Astrocyte (in vitro differentiated cells and primary cell): ENCODE data around the gene STRAP. TPM values are rescaled to one million over a fixed set of nuclear protein-coding genes. Genes with fewer than 3 reads are reported as not detected.

ENCODE experiments used
- DNase-seq: peaks from one replicate; pipeline ENCODE4 v3.0.0-alpha.2; 2010; ENCODE audit warnings: low read depth
- FAIRE-seq: peaks from 2 replicates; lab custom pipeline; 2011; peaks lifted over from hg19 to GRCh38; lab: Jason Lieb, UNC
- H2AFZ ChIP-seq: 2 replicates; pipeline ENCODE4 v1.6.0; 2012; ENCODE audit warnings: low read depth, low read length, inconsistent platforms
- H3K27ac ChIP-seq: 2 replicates; pipeline ENCODE4 v1.5.1; 2011; ENCODE audit warnings: low read depth, low read length, inconsistent platforms
- H3K27me3 ChIP-seq: 2 replicates; pipeline ENCODE4 v1.6.0; 2011; ENCODE audit warnings: low read length, inconsistent platforms; ENCODE audit not compliant: insufficient read depth
- H3K36me3 ChIP-seq: 2 replicates; pipeline ENCODE4 v1.5.1; 2011; ENCODE audit warnings: low read length, inconsistent platforms; ENCODE audit not compliant: insufficient read depth
- H3K4me1 ChIP-seq: 2 replicates; pipeline ENCODE4 v1.5.1; 2011; ENCODE audit warnings: low read length, inconsistent platforms; ENCODE audit not compliant: insufficient read depth
- H3K4me2 ChIP-seq: 2 replicates; pipeline ENCODE4 v1.6.0; 2012; ENCODE audit warnings: low read length, inconsistent platforms
- H3K4me3 ChIP-seq: 2 replicates; pipeline ENCODE4 v1.5.1; 2011; ENCODE audit warnings: low read depth, mild to moderate bottlenecking, low read length, inconsistent platforms; ENCODE audit not compliant: insufficient read depth
- H3K79me2 ChIP-seq: 2 replicates; pipeline ENCODE4 v1.6.0; 2012; ENCODE audit warnings: mild to moderate bottlenecking, low read length, inconsistent platforms; ENCODE audit not compliant: insufficient read depth
- H3K9ac ChIP-seq: 2 replicates; pipeline ENCODE4 v1.6.0; 2012; ENCODE audit warnings: mild to moderate bottlenecking, low read length, inconsistent platforms
- H3K9me3 ChIP-seq: 2 replicates; pipeline ENCODE4 v1.5.1; 2012; ENCODE audit warnings: low read depth, mild to moderate bottlenecking, low read length, inconsistent platforms; ENCODE audit not compliant: insufficient read depth
- H4K20me1 ChIP-seq: 2 replicates; pipeline ENCODE4 v1.6.0; 2012; ENCODE audit warnings: low read length, inconsistent platforms; ENCODE audit not compliant: insufficient read depth
- H3K27ac Mint-ChIP-seq: one replicate; pipeline ENCODE4 v1.8.0; 2021; ENCODE audit warnings: mild to moderate bottlenecking, mixed read lengths; ENCODE audit not compliant: unreplicated experiment
- H3K27me3 Mint-ChIP-seq: one replicate; pipeline ENCODE4 v1.8.0; 2021; ENCODE audit warnings: low read depth, mixed read lengths; ENCODE audit not compliant: unreplicated experiment
- H3K36me3 Mint-ChIP-seq: one replicate; pipeline ENCODE4 v1.8.0; 2021; ENCODE audit warnings: low read depth, mixed read lengths; ENCODE audit not compliant: unreplicated experiment
- H3K4me1 Mint-ChIP-seq: one replicate; pipeline ENCODE4 v1.8.0; 2021; ENCODE audit warnings: low read depth, mixed read lengths; ENCODE audit not compliant: unreplicated experiment
- H3K4me3 Mint-ChIP-seq: one replicate; pipeline ENCODE4 v1.8.0; 2021; ENCODE audit warnings: mild to moderate bottlenecking, moderate library complexity, mixed read lengths; ENCODE audit not compliant: unreplicated experiment
- H3K9me3 Mint-ChIP-seq: one replicate; pipeline ENCODE4 v1.8.0; 2021; ENCODE audit warnings: mild to moderate bottlenecking, mixed read lengths; ENCODE audit not compliant: unreplicated experiment
- EZH2 ChIP-seq: IDR thresholded peaks from 2 replicates; pipeline ENCODE4 v1.6.1; 2012; ENCODE audit warnings: mild to moderate bottlenecking, low read length, inconsistent platforms; ENCODE audit not compliant: insufficient read depth
- total RNA-seq: library from RNA; stranded (reverse); gene quantifications from 2 replicates; pipeline ENCODE4 v1.2.1, GENCODE V29; 2021
- TF ChIP-seq, protein P1 (sequence below): IDR thresholded peaks from 2 replicates; pipeline ENCODE4 v1.5.1; 2011; ENCODE audit warnings: low read depth, mild to moderate bottlenecking, inconsistent platforms, low read length, moderate library complexity; ENCODE audit not compliant: insufficient read depth

STRAP gene
- total RNA-seq, 1 donor from 2014 or later: 241 TPM

DNA sequence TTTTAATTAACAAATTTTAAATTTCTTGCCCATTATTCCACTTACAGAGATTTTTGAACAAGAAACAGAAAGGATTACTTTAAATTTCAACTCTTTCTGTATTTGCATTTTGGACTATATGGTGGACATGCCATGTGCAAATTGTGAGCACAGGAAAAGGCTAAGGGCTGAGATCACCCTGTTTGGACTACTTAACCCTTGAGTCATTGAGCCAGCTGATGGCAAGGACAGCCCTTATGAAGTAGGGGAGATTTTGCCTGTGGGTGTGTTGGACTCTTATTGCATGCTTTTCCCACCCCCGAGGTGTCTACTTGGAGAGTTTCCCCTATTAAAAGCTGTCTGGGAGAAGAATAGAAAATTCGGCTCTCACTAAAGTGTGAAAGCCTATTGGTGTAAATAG is 46.2 kb downstream of the STRAP start:
- Histone ChIP-seq H2AFZ (no peak overlapping the region), H3K9me3 (no peaks in the 10 kb centered on the region), H4K20me1 (no peaks in the 10 kb centered on the region), H3K4me3 (peak overlapping the region; percentile 18), H3K4me2 (peak overlapping the region; percentile 78), H3K9ac (peak overlapping the region; percentile 47), H3K27ac (peak overlapping the region; percentile 77), H3K36me3 (no peaks in the 10 kb centered on the region), H3K27me3 (no peaks in the 10 kb centered on the region), H3K79me2 (peaks cover 32% of the 10 kb centered on the region), H3K4me1 (peaks cover 21% of the 10 kb centered on the region)
- Mint-ChIP-seq H3K4me1 (peaks cover 59% of the 10 kb centered on the region), H3K36me3 (peaks cover 2% of the 10 kb centered on the region), H3K9me3 (no peaks in the 10 kb centered on the region), H3K27me3 (no peaks in the 10 kb centered on the region), H3K4me3 (peak overlapping the region; percentile 76), H3K27ac (peak overlapping the region; percentile 99)
- TF ChIP-seq, protein P1, sequence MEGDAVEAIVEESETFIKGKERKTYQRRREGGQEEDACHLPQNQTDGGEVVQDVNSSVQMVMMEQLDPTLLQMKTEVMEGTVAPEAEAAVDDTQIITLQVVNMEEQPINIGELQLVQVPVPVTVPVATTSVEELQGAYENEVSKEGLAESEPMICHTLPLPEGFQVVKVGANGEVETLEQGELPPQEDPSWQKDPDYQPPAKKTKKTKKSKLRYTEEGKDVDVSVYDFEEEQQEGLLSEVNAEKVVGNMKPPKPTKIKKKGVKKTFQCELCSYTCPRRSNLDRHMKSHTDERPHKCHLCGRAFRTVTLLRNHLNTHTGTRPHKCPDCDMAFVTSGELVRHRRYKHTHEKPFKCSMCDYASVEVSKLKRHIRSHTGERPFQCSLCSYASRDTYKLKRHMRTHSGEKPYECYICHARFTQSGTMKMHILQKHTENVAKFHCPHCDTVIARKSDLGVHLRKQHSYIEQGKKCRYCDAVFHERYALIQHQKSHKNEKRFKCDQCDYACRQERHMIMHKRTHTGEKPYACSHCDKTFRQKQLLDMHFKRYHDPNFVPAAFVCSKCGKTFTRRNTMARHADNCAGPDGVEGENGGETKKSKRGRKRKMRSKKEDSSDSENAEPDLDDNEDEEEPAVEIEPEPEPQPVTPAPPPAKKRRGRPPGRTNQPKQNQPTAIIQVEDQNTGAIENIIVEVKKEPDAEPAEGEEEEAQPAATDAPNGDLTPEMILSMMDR: no peak
- TF ChIP-seq EZH2: no peak
- DNase-seq (peak; percentile 96), FAIRE-seq (peak; percentile 94)

DNA sequence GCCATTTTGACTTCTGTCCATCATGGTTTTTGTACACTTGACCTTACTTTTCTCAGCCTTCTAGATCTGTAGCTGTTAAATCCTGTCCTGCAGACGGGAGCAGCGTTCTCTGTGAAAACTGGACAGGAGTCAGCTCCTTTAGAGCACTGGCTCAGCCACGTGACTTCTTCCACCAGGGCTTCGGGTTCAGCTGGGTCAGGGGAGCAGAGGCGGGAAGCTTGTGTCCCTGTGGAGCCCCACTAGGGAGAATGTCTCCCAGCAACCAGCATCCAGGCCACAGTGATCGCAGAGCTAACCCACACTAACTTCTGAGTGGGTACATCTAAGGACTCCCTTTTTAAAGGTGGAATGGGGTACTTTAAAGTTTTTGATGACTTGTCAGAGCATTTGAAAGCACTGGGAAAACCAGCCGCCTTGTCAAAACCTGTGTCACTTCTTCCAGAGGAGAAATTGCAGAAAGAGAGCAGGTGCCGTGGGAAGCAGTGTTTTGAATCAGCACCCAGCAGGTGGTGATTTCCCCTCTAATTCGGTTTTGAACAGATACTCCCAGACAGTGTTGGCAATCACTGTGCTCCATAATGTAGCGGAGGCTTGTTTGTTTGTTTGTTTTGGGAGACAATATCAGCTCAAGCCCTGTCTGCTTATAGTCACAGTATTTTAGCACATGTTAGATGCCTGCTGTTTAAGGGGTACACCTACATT is 46.8 kb downstream of the STRAP start:
- Mint-ChIP-seq H3K27ac (peak overlapping the region; percentile 99), H3K36me3 (peaks cover 2% of the 10 kb centered on the region), H3K9me3 (no peaks in the 10 kb centered on the region), H3K27me3 (no peaks in the 10 kb centered on the region), H3K4me1 (peaks cover 64% of the 10 kb centered on the region), H3K4me3 (peak overlapping the region; percentile 76)
- no peaks in the 10 kb centered on the region for H3K9me3 ChIP-seq
- H3K36me3 ChIP-seq: no peaks in the 10 kb centered on the region
- H3K27me3 ChIP-seq: no peaks in the 10 kb centered on the region
- H3K79me2 ChIP-seq: peaks cover 31% of the 10 kb centered on the region
- no peak overlapping the region for H2AFZ ChIP-seq
- peak overlapping the region; percentile 77 for H3K27ac ChIP-seq
- H3K4me2 ChIP-seq: peak overlapping the region; percentile 78
- H3K9ac ChIP-seq: peak overlapping the region; percentile 47
- peak overlapping the region; percentile 18 for H3K4me3 ChIP-seq
- no peaks in the 10 kb centered on the region for H4K20me1 ChIP-seq
- TF ChIP-seq, protein P1: no peak
- TF ChIP-seq EZH2: no peak
- peaks cover 21% of the 10 kb centered on the region for H3K4me1 ChIP-seq
- FAIRE-seq (no peak), DNase-seq (no peak)

DNA sequence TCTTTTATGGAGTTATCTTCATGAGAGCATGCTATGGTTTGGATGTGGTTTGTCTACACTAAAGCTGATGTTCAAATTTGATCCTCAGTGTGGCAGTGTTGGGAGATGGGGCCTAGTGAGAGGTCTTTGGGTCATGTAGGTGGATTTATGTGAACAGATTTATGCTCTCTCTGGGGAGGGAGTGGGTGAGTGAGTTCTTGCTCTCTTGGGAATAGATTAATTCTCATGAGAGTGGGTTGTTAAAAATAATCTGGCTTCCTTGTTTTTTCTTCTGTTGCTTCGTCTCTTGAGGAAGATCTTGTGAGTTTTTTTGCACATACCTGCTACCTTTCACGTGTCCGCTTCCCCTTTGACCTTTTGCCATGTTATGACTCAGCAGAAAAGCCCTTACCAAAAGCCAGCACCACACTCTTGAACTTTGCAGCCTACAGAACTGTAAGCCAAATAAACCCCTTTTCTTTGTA is 49.4 kb downstream of the STRAP start:
- Histone ChIP-seq H3K4me2 (no peak overlapping the region), H4K20me1 (no peaks in the 10 kb centered on the region), H3K79me2 (peaks cover 31% of the 10 kb centered on the region), H3K9me3 (no peaks in the 10 kb centered on the region), H3K9ac (no peak overlapping the region), H3K4me3 (no peak overlapping the region), H3K36me3 (no peaks in the 10 kb centered on the region), H3K27ac (no peak overlapping the region), H2AFZ (no peak overlapping the region), H3K4me1 (peaks cover 21% of the 10 kb centered on the region), H3K27me3 (no peaks in the 10 kb centered on the region)
- peak overlapping the region; percentile 84 for H3K27ac Mint-ChIP-seq
- H3K36me3 Mint-ChIP-seq: peaks cover 2% of the 10 kb centered on the region
- no peak overlapping the region for H3K4me3 Mint-ChIP-seq
- FAIRE-seq (peak; percentile 37), DNase-seq (no peak)
- TF ChIP-seq, protein P1: no peak
- no peak for TF ChIP-seq EZH2
- peaks cover 55% of the 10 kb centered on the region for H3K4me1 Mint-ChIP-seq
- no peaks in the 10 kb centered on the region for H3K9me3 Mint-ChIP-seq
- H3K27me3 Mint-ChIP-seq: no peaks in the 10 kb centered on the region
